Esophagus squamous epithelium (tissue), 5 donors: ENCODE results near the gene FARSA. TPM values are rescaled to one million over a fixed set of nuclear protein-coding genes. Genes with fewer than 3 reads are reported as not detected.

Source experiments
- DNase-seq: peaks from one replicate; lab custom pipeline; 2025; lab: John Stamatoyannopoulos, UW
- H3K27ac ChIP-seq, 4 donors: fragments of 200-600 bp; sonication (generic); one replicate each; pipeline ENCODE4 v1.5.1; 2016 to 2019; ENCODE audit warnings: mild to moderate bottlenecking in 1 of 4
- H3K27me3 ChIP-seq, 4 donors: fragments of 200-600 bp; sonication (generic); 1 replicate in 3 of 4; 2 replicates in 1 of 4; pipeline versions ENCODE4 v1.5.1 to v1.6.0; 2017 to 2021; ENCODE audit warnings: antibody characterized with exemption in 1 of 4
- H3K36me3 ChIP-seq, 3 donors: fragments of 200-600 bp; sonication (generic); one replicate each; pipeline ENCODE4 v1.5.1; 2016 to 2019
- H3K4me1 ChIP-seq, 3 donors: fragments of 200-600 bp; sonication (generic); one replicate each; pipeline ENCODE4 v1.5.1; 2017 to 2019
- H3K4me3 ChIP-seq, 4 donors: fragments of 200-600 bp; sonication (generic); 1 replicate in 3 of 4; 2 replicates in 1 of 4; pipeline ENCODE4 v1.5.1; 2016 to 2019; ENCODE audit warnings: mild to moderate bottlenecking in 2 of 4, moderate library complexity in 1 of 4
- H3K9me3 ChIP-seq, 3 donors: fragments of 200-600 bp; sonication (generic); one replicate each; pipeline ENCODE4 v1.5.1; 2016 to 2019
- POLR2A ChIP-seq, 4 donors: fragments of 450-650 bp; IDR thresholded peaks; one replicate each; pipeline ENCODE4 v1.6.1; 2017; ENCODE audit warnings: antibody characterized with exemption in 4 of 4, mild to moderate bottlenecking in 4 of 4, moderate library complexity in 3 of 4
- WGBS, 2 donors: methylation state at CpG; one replicate each; pipeline ENCODE4 v1.1.5; 2018; 5-methylcytosine and 5-hydroxymethylcytosine counted together
- intact Hi-C: fragments of 100-400 bp; cut with DNase I; formaldehyde crosslinking; loops from one replicate; pipeline ENCODE4 v1.15.0; 2022
- total RNA-seq, 4 donors: library from RNA; depleted of rRNA; stranded (reverse); fragments of >200 nt; gene quantifications; one replicate each; pipeline ENCODE4 v1.1.0, GENCODE V29; 2016
- TF ChIP-seq, protein P1 (sequence below), 6 experiments: fragments of 450-650 bp in 4 of 6; fragments of 200-600 bp in 2 of 6; sonication (generic) in 2 of 6; IDR thresholded peaks; one replicate each; pipeline ENCODE4 v1.5.1; 2016 to 2019; ENCODE audit warnings: antibody characterized with exemption in 6 of 6, mild to moderate bottlenecking in 4 of 6, moderate library complexity in 4 of 6
- donor health status: DM: yes; HTN: yes; CAD: no.

The FARSA gene
- total RNA-seq, 4 donors from 2014 or later = 47.7 to 53.8 (median 51.0) TPM

DNA sequence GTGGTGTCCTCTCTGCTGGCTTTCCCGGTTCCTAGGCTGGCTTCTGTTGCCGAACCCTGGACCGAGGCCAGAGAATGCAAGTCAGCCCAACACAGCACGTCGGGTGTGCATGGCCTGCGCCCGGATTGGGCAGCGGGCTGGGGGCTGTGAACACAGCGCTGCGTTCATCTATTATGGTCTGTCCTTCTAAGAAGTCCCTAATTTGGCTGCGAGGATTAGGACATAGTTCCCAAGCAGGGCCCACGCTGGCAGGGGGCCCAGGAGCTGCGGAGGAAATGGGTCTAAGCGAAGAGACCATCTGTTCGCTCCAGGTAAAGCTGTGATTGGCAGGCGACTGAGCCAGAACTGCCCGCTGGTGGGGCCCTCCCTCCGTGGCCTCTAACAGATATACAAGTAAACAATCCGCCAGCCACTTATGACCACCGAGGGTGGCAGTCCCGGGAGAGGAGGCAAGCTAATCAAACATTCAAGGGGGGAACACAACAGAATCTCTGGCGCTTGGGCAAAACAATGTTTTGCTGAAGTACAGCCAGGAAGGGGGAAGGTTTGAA, 20.4 kb downstream of the FARSA start:
- intact Hi-C loops = no loop called here
- TF ChIP-seq, protein P1, sequence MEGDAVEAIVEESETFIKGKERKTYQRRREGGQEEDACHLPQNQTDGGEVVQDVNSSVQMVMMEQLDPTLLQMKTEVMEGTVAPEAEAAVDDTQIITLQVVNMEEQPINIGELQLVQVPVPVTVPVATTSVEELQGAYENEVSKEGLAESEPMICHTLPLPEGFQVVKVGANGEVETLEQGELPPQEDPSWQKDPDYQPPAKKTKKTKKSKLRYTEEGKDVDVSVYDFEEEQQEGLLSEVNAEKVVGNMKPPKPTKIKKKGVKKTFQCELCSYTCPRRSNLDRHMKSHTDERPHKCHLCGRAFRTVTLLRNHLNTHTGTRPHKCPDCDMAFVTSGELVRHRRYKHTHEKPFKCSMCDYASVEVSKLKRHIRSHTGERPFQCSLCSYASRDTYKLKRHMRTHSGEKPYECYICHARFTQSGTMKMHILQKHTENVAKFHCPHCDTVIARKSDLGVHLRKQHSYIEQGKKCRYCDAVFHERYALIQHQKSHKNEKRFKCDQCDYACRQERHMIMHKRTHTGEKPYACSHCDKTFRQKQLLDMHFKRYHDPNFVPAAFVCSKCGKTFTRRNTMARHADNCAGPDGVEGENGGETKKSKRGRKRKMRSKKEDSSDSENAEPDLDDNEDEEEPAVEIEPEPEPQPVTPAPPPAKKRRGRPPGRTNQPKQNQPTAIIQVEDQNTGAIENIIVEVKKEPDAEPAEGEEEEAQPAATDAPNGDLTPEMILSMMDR (IDR thresholded peaks at IDR 0.05) = no peak
- TF ChIP-seq POLR2A (IDR thresholded peaks at IDR 0.05) = no peak
- Histone ChIP-seq H3K27ac (peak overlapping the region; percentile 64 to 88 (median 84)), H3K4me1 (peaks cover 21 to 32% (median 22%) of the 10 kb centered on the region in 3 donors), H3K27me3 (no peaks in the 10 kb centered on the region), H3K36me3 (no peaks in the 10 kb centered on the region), H3K4me3 (peak overlapping the region in 3 of 4 donors; percentile 29 to 54 (median 35)), H3K9me3 (no peaks in the 10 kb centered on the region)
- WGBS, 2 donors = 4 to 26% methylated on average over 9 to 15 of the region's 22 CpGs
- DNase-seq = no peak

DNA sequence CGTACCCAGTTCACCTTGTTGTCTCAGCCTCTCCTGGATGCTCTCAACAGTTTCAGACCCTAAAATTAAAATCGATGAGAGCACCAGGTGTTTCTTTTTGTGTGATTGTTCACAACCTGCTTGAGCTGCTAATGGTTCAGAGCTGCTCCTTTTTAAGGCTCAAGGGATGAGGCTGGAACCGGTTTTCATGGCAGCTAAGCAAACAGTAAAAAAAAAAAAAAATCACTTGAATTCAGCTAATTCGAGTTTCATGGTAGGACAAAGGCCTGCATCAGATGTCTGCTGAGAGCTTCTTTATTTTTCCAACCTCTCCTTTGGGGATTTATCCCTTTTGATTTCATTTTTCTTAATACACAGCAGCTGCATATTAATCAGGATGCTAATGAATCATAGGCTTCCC, 20.9 kb downstream of the FARSA start:
- TF ChIP-seq, protein P1 (IDR thresholded peaks at IDR 0.05) = no peak
- TF ChIP-seq POLR2A (IDR thresholded peaks at IDR 0.05) = no peak
- peaks cover 21 to 32% (median 22%) of the 10 kb centered on the region in 3 donors for H3K4me1 ChIP-seq
- intact Hi-C loops = no loop called here
- H3K9me3 ChIP-seq = no peaks in the 10 kb centered on the region
- DNase-seq = no peak
- H3K27me3 ChIP-seq = no peaks in the 10 kb centered on the region
- peak overlapping the region; percentile 64 to 88 (median 84) for H3K27ac ChIP-seq
- no peaks in the 10 kb centered on the region for H3K36me3 ChIP-seq
- WGBS, 2 donors = 24 to 29% methylated on average over 4 of the region's 4 CpGs
- peak overlapping the region in 3 of 4 donors; percentile 29 to 54 (median 35) for H3K4me3 ChIP-seq

DNA sequence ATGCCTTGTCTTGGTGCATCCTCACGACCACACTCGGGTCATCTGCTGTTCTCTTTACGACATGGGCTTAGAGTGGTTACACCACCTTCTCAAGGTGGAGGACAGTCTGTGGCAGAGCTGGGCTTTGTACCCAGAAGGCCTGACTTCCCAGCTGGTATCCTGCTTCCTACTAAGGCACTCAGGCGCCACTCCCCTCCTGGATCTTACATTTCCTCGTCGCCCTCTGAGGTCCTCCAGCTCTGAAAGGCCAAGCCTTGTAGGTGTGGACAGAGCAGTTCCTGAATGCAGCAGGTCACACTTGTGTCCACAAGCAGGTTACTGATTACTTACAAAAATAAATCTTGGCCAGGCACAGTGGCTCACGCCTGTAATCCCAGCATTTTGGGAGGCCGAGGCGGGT, 26.3 kb downstream of the FARSA start:
- intact Hi-C loops = no loop called here
- no peak for DNase-seq
- Histone ChIP-seq H3K27me3 (no peaks in the 10 kb centered on the region), H3K27ac (no peak overlapping the region), H3K9me3 (no peaks in the 10 kb centered on the region), H3K36me3 (no peaks in the 10 kb centered on the region), H3K4me1 (peaks cover 1 to 6% (median 1%) of the 10 kb centered on the region in 3 donors), H3K4me3 (no peak overlapping the region)
- WGBS, 2 donors = 76 to 91% methylated on average over 4 to 9 of the region's 9 CpGs
- TF ChIP-seq POLR2A (IDR thresholded peaks at IDR 0.05) = no peak
- TF ChIP-seq, protein P1 (IDR thresholded peaks at IDR 0.05) = no peak

DNA sequence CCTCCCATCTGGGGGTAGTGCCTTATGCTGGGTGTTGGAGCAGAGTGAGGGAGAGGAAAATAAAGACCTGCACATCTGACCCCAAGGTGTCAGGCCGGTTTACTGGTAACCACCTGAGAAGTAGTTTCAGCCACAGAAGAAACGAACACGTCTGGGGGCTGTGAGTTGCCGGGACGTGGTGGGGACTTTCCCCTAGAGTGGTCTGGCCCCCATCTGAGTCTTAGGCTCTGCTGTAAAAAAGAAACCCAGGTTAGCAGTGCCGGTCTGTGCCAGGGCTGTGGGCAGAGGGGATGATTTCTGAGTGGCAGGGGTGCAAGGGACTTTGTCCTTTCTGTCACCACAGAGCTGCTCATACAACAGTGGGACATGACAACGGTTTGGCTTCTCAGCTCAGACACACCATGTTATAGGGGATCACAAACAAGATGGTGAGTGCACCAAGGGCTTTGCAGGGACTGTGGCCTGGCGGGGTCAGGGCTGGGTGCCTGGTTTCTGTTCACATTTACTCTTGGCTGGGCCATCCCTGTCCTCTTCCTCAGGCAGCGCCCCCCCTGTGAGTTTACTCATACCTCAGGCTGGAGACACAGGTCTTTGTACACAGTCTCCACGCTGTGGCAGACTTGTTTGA, 33.5 kb downstream of the FARSA start:
- 75 to 85% methylated on average over 8 to 10 of the region's 10 CpGs for whole genome bisulfite sequencing, 2 donors
- intact Hi-C loops = no loop called here
- H3K9me3 ChIP-seq = no peaks in the 10 kb centered on the region
- DNase-seq = no peak
- no peaks in the 10 kb centered on the region for H3K27me3 ChIP-seq
- TF ChIP-seq, protein P1 (IDR thresholded peaks at IDR 0.05) = no peak
- TF ChIP-seq POLR2A (IDR thresholded peaks at IDR 0.05) = no peak
- no peak overlapping the region for H3K4me3 ChIP-seq
- H3K36me3 ChIP-seq = peaks cover 3 to 62% (median 5%) of the 10 kb centered on the region in 3 donors
- H3K27ac ChIP-seq = no peak overlapping the region
- H3K4me1 ChIP-seq = no peaks in the 10 kb centered on the region

DNA sequence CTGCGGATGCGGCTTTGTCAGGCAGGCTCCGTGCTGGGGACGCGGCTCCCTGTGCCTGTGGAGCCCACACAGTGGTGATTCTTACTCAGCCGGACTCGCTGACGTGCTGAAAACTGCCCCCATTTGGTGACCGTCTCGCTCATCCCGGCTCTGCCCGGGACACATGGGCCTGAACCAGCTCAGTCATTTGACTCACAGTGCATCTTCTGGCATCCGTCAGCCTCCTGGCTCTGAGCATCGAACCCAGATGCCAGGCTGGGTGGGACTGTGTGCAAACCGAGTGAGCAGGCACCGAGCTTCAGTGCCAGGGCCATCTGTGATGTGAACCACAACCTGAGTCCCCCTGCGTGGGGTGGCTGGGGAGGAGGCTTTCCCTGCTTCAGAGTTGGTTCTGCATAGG, 37.1 kb downstream of the FARSA start:
- peaks cover 5 to 91% (median 9%) of the 10 kb centered on the region in 3 donors for H3K36me3 ChIP-seq
- intact Hi-C loops = no loop called here

More for the DNA sequence above, 37.1 kb downstream of the FARSA start:
- no peak for DNase-seq
- H3K9me3 ChIP-seq = no peaks in the 10 kb centered on the region
- TF ChIP-seq, protein P1 (IDR thresholded peaks at IDR 0.05) = no peak
- TF ChIP-seq POLR2A (IDR thresholded peaks at IDR 0.05) = no peak
- H3K27ac ChIP-seq = no peak overlapping the region
- H3K4me3 ChIP-seq = no peak overlapping the region
- no peaks in the 10 kb centered on the region for H3K27me3 ChIP-seq
- WGBS, 2 donors = 96% methylated on average over 4 of the region's 17 CpGs; no CpG with 5 or more reads in 1 of the 2 donors
- H3K4me1 ChIP-seq = peaks cover 8 to 16% (median 11%) of the 10 kb centered on the region in 3 donors
